Osteocyte (in vitro differentiated cells): ENCODE results near the gene RIPOR3. TPM values are rescaled to one million over a fixed set of nuclear protein-coding genes. Genes with fewer than 3 reads are reported as not detected.
"Not testable (repeated sequence)": the region's sequence is repeated elsewhere in the genome, so short reads cannot be mapped to it uniquely, and the experiment has no call there.

Source experiments
- DNase-seq: peaks from one replicate; pipeline ENCODE4 v3.0.0; 2021; ENCODE audit warnings: mixed read lengths; ENCODE audit not compliant: unreplicated experiment; ENCODE audit errors: extremely low spot score
- H3K27ac Mint-ChIP-seq: one replicate; pipeline ENCODE4 v1.8.0; 2021; ENCODE audit warnings: mild to moderate bottlenecking, mixed read lengths; ENCODE audit not compliant: unreplicated experiment
- H3K27me3 Mint-ChIP-seq: one replicate; pipeline ENCODE4 v1.8.0; 2021; ENCODE audit warnings: mixed read lengths; ENCODE audit not compliant: unreplicated experiment
- H3K36me3 Mint-ChIP-seq: one replicate; pipeline ENCODE4 v1.8.0; 2021; ENCODE audit warnings: mixed read lengths; ENCODE audit not compliant: unreplicated experiment
- H3K4me1 Mint-ChIP-seq: one replicate; pipeline ENCODE4 v1.8.0; 2021; ENCODE audit warnings: mixed read lengths; ENCODE audit not compliant: unreplicated experiment
- H3K4me3 Mint-ChIP-seq: one replicate; pipeline ENCODE4 v1.8.0; 2021; ENCODE audit warnings: mild to moderate bottlenecking, moderate library complexity, mixed read lengths; ENCODE audit not compliant: unreplicated experiment
- H3K9me3 Mint-ChIP-seq: one replicate; pipeline ENCODE4 v1.8.0; 2021; ENCODE audit warnings: mixed read lengths; ENCODE audit not compliant: unreplicated experiment
- CTCF ChIP-seq: fragments of 200-600 bp; sonication (generic); IDR thresholded peaks from 2 replicates; pipeline ENCODE4 v1.5.0; 2021; ENCODE audit warnings: antibody characterized with exemption, mild to moderate bottlenecking, moderate library complexity
- total RNA-seq: library from RNA; stranded (reverse); gene quantifications from 2 replicates; pipeline ENCODE4 v1.2.1, GENCODE V29; 2021

Gene RIPOR3
- total RNA-seq, 1 donor from 2014 or later, result 0.11 TPM

DNA sequence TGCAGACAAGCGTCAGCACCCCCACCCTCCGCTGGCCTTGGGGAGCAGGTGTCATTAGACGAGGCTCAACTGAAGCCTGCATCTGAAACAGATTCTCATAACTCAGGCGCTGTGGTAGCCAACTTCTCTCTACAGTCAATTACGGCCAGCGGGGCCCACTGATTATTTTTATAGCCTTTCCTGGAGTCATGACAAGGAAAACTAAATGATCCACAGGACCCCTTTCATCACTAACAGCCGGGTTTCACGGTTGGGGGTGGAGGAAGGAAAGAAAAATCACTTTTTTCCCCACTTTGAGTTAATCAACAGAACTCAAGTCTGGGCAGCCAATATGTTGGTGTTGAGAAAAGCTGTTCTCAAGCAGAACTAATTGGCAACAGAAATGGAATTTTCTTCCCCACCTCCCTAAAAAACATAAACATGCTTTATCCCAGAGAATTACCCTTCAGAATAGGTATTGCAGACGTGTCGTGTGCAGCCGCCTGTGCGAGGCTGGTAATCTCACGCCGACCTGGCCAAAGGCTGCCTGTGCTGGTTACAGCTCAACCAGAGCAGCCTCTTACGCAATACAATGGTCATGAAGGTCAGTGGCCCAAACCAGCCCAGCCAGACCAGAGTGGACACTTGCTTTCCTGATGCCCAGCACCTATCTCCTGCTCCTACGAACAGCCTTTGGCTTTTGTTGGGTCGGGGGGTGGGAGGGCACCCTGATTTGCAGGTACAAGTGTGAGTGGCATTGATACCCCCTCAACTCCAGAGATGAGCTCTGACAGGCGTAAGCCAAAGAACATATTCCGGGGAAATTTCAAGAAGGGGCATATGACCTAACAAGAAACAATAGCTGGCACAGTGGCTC, 11.0 kb downstream of the RIPOR3 start:
- Mint-ChIP-seq H3K4me3 (no peak overlapping the region), H3K27me3 (peaks cover 23% of the 10 kb centered on the region), H3K27ac (no peak overlapping the region), H3K4me1 (peaks cover 17% of the 10 kb centered on the region), H3K9me3 (no peaks in the 10 kb centered on the region), H3K36me3 (no peaks in the 10 kb centered on the region)
- no peak for DNase-seq
- TF ChIP-seq CTCF, result no peak

- no peak overlapping the region for H3K4me3 Mint-ChIP-seq
- H3K9me3 Mint-ChIP-seq, result no peaks in the 10 kb centered on the region
- TF ChIP-seq CTCF, result no peak
- H3K27ac Mint-ChIP-seq, result no peak overlapping the region
- H3K27me3 Mint-ChIP-seq, result peaks cover 23% of the 10 kb centered on the region
- DNase-seq, result no peak
- H3K36me3 Mint-ChIP-seq, result no peaks in the 10 kb centered on the region
- peaks cover 17% of the 10 kb centered on the region for H3K4me1 Mint-ChIP-seq
Measured at GRCh38 chr20:50679753-50680104, 11.6 kb downstream of the RIPOR3 start.

GRCh38 chr20:50678169-50678898, 13.0 kb downstream of the RIPOR3 start:
- Mint-ChIP-seq H3K9me3 (no peaks in the 10 kb centered on the region), H3K27me3 (peaks cover 20% of the 10 kb centered on the region), H3K36me3 (no peaks in the 10 kb centered on the region), H3K4me1 (peaks cover 17% of the 10 kb centered on the region), H3K4me3 (no peak overlapping the region), H3K27ac (no peak overlapping the region)
- TF ChIP-seq CTCF, result no peak
- DNase-seq, result no peak

GRCh38 chr20:50676858-50677257, 14.5 kb downstream of the RIPOR3 start:
- Mint-ChIP-seq H3K4me1 (peaks cover 17% of the 10 kb centered on the region), H3K4me3 (no peak overlapping the region), H3K27me3 (peaks cover 18% of the 10 kb centered on the region), H3K36me3 (no peaks in the 10 kb centered on the region), H3K9me3 (no peaks in the 10 kb centered on the region), H3K27ac (no peak overlapping the region)
- TF ChIP-seq CTCF, result no peak
- DNase-seq, result no peak

DNA sequence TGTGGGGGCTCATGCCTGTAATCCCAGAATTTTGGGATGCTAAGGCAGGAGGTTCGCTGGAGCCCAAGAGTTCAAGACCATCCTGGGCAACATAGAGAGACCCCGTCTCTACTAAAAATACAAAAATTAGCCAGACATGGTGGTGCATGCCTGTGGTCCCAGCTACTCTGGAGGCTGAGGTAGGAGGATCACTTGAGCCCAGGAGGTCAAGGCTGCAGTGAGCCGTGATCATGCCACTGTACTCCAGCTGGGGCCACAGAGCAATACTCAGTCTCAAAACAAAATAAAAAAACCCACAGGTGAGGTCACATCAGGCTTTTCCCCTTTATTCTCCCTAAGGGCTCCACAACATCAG, 15.0 kb downstream of the RIPOR3 start:
- Mint-ChIP-seq H3K4me1 (peaks cover 17% of the 10 kb centered on the region), H3K27me3 (peaks cover 13% of the 10 kb centered on the region)
- H3K27ac Mint-ChIP-seq, H3K9me3 Mint-ChIP-seq, H3K4me3 Mint-ChIP-seq, DNase-seq, H3K36me3 Mint-ChIP-seq: not testable (repeated sequence)
